Suprapubic skin (tissue), 4 donors: ENCODE results near the gene RGS6. TPM values are rescaled to one million over a fixed set of nuclear protein-coding genes. Genes with fewer than 3 reads are reported as not detected.
A peak's percentile ranks its signal among the peaks of the same experiment; 100 is the strongest.

Experiments used
- DNase-seq, 2 donors: peaks; one replicate each; pipeline ENCODE4 v3.0.0-alpha.2; 2019; ENCODE audit warnings: low spot score in 2 of 2
- H3K27ac ChIP-seq: fragments of 200-600 bp; sonication (generic); one replicate; pipeline ENCODE4 v1.5.1; 2019
- H3K27me3 ChIP-seq: fragments of 200-600 bp; sonication (generic); one replicate; pipeline ENCODE4 v1.5.1; 2019
- H3K36me3 ChIP-seq: fragments of 200-600 bp; sonication (generic); one replicate; pipeline ENCODE4 v1.5.1; 2019
- H3K4me1 ChIP-seq: fragments of 200-600 bp; sonication (generic); one replicate; pipeline ENCODE4 v1.5.1; 2019
- H3K4me3 ChIP-seq: fragments of 200-600 bp; sonication (generic); one replicate; pipeline ENCODE4 v1.5.1; 2019; ENCODE audit warnings: mild to moderate bottlenecking
- H3K9me3 ChIP-seq: fragments of 200-600 bp; sonication (generic); one replicate; pipeline ENCODE4 v1.5.1; 2019
- EP300 ChIP-seq: sonication (generic); formaldehyde crosslinking; IDR thresholded peaks from one replicate; pipeline ENCODE4 v1.6.1; 2017; ENCODE audit warnings: antibody characterized with exemption
- POLR2A ChIP-seq, 2 donors: fragments of 450-650 bp; IDR thresholded peaks; one replicate each; pipeline ENCODE4 v1.6.1; 2017; ENCODE audit warnings: antibody characterized with exemption in 2 of 2, mild to moderate bottlenecking in 2 of 2, moderate library complexity in 2 of 2
- POLR2AphosphoS5 ChIP-seq, 3 donors: sonication (generic); formaldehyde crosslinking; IDR thresholded peaks; one replicate each; pipeline ENCODE4 v1.6.1; 2017; ENCODE audit warnings: antibody characterized with exemption in 3 of 3
- WGBS: methylation state at CpG from one replicate; pipeline ENCODE4 v1.1.5; 2018; 5-methylcytosine and 5-hydroxymethylcytosine counted together
- total RNA-seq, 4 donors: library from RNA; depleted of rRNA; stranded (reverse); fragments of >200 nt; gene quantifications; one replicate each; pipeline ENCODE4 v1.1.0, GENCODE V29; 2016
- TF ChIP-seq, protein P1 (sequence below), 2 donors: fragments of 200-600 bp in 1 of 2; fragments of 450-650 bp in 1 of 2; sonication (generic) in 1 of 2; IDR thresholded peaks; one replicate each; pipeline ENCODE4 v1.5.1; 2016 to 2019; ENCODE audit warnings: antibody characterized with exemption in 2 of 2, mild to moderate bottlenecking in 1 of 2, moderate library complexity in 1 of 2

The RGS6 gene
- total RNA-seq, 4 donors from 2014 or later = 0.08 to 4.4 (median 1.0) TPM

DNA sequence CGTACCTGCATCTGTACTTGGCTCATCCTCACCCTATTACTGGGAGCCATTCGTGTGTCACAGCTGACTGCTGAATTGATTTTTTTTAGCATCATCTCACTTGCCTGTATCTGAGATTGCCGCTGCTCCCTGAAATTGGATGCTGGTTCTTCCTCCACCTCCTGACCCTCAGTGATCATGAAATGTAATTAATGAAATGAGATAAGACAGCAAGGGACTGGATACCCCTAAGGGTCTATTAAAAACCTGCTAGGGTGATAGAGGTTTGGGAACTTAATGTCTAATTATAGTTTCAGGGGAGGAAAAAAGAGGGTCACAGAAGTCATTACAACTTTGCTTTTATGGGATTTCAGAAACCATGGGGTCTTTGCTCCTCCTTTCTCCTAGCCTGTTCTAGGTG, 551.1 kb downstream of the RGS6 start:
- H3K27me3 ChIP-seq = peaks cover 5% of the 10 kb centered on the region
- WGBS = 84% methylated on average over 3 of the region's 3 CpGs
- H3K27ac ChIP-seq = no peak overlapping the region
- H3K36me3 ChIP-seq = no peaks in the 10 kb centered on the region
- no peaks in the 10 kb centered on the region for H3K9me3 ChIP-seq
- H3K4me1 ChIP-seq = no peaks in the 10 kb centered on the region
- H3K4me3 ChIP-seq = no peak overlapping the region
- DNase-seq = no peak
- TF ChIP-seq EP300 = no peak
- no peak for TF ChIP-seq POLR2AphosphoS5 (IDR thresholded peaks at IDR 0.05)
- TF ChIP-seq POLR2A (IDR thresholded peaks at IDR 0.05) = no peak
- TF ChIP-seq, protein P1, sequence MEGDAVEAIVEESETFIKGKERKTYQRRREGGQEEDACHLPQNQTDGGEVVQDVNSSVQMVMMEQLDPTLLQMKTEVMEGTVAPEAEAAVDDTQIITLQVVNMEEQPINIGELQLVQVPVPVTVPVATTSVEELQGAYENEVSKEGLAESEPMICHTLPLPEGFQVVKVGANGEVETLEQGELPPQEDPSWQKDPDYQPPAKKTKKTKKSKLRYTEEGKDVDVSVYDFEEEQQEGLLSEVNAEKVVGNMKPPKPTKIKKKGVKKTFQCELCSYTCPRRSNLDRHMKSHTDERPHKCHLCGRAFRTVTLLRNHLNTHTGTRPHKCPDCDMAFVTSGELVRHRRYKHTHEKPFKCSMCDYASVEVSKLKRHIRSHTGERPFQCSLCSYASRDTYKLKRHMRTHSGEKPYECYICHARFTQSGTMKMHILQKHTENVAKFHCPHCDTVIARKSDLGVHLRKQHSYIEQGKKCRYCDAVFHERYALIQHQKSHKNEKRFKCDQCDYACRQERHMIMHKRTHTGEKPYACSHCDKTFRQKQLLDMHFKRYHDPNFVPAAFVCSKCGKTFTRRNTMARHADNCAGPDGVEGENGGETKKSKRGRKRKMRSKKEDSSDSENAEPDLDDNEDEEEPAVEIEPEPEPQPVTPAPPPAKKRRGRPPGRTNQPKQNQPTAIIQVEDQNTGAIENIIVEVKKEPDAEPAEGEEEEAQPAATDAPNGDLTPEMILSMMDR (IDR thresholded peaks at IDR 0.05) = no peak

DNA sequence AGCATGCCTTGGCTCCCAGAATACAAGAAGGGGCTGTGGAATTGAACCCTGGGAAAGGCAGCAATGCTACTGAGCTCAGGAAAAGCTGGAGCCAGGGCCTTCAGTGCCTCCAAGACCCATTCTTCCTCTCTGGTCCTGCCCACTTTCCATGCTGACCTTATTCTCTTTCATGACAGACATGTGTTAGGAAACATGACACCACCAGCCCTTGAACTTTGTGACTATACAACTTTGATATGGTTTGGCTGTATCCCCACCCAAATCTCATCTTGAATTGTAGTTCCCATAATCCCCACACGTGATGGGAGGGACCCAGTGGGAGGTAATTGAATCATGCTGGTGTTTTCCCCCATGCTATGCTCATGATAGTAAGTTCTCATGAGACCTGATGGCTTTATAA, 553.5 kb downstream of the RGS6 start:
- DNase-seq = no peak
- Histone ChIP-seq H3K36me3 (no peaks in the 10 kb centered on the region), H3K27me3 (peaks cover 4% of the 10 kb centered on the region), H3K27ac (no peak overlapping the region), H3K9me3 (no peaks in the 10 kb centered on the region), H3K4me3 (no peak overlapping the region), H3K4me1 (no peaks in the 10 kb centered on the region)
- 60% methylated on average over 1 of the region's 1 CpG for WGBS
- TF ChIP-seq, protein P1 (IDR thresholded peaks at IDR 0.05) = no peak
- TF ChIP-seq POLR2A (IDR thresholded peaks at IDR 0.05) (no peak), POLR2AphosphoS5 (IDR thresholded peaks at IDR 0.05) (no peak), EP300 (no peak)

DNA sequence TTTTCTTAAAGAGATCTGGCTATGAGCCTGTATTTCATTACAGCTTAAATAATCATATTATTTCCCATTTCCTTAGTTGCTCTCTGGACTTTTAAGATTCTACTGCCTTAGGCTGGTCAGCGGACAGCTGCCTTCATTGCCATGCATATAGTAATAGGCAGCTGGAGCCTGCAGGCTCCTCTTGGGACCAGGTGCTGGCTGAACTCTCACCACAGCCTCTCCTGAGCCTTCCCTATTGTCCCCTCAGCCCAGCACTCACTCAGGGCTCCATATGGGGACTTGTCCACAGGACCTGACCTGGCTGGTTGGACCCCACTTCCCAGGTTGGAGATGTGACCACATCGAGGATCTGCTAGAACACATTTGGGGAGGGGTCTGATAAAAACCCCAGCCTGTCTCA, 556.3 kb downstream of the RGS6 start:
- 96% methylated on average over 2 of the region's 2 CpGs for WGBS
- DNase-seq = no peak
- no peak overlapping the region for H3K4me3 ChIP-seq
- H3K4me1 ChIP-seq = no peaks in the 10 kb centered on the region
- TF ChIP-seq POLR2AphosphoS5 (IDR thresholded peaks at IDR 0.05) (no peak), EP300 (no peak), POLR2A (IDR thresholded peaks at IDR 0.05) (no peak)
- TF ChIP-seq, protein P1 (IDR thresholded peaks at IDR 0.05) = no peak
- H3K27me3 ChIP-seq = peaks cover 3% of the 10 kb centered on the region
- no peaks in the 10 kb centered on the region for H3K9me3 ChIP-seq
- H3K36me3 ChIP-seq = no peaks in the 10 kb centered on the region
- H3K27ac ChIP-seq = no peak overlapping the region

DNA sequence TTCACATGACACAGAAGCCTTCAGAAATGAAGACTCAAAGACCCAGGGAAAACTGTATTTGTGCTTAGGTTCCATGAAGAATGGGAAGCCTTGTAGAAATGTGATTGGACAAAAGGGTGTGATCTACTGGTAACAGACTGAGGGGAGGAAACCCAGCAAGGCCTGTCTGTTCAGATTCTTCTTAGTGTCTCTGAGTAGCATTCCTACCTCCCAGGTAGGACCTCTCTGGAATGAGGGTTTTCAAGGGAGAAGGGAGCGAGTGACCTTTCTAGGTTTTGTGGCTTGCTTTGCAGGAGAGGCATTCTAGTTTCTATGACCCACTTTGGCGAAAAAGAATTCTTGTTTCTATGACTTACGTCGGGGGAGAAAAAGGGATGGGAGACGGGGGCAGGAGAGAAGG, 560.0 kb downstream of the RGS6 start:
- H3K4me3 ChIP-seq = no peak overlapping the region
- TF ChIP-seq POLR2AphosphoS5 (IDR thresholded peaks at IDR 0.05) = no peak
- no peak for TF ChIP-seq POLR2A (IDR thresholded peaks at IDR 0.05)
- no peak for TF ChIP-seq EP300
- TF ChIP-seq, protein P1 (IDR thresholded peaks at IDR 0.05) = no peak
- no peaks in the 10 kb centered on the region for H3K36me3 ChIP-seq
- DNase-seq = no peak
- no peaks in the 10 kb centered on the region for H3K4me1 ChIP-seq
- no peaks in the 10 kb centered on the region for H3K9me3 ChIP-seq
- no peak overlapping the region for H3K27ac ChIP-seq
- H3K27me3 ChIP-seq = peaks cover 3% of the 10 kb centered on the region
- 90% methylated on average over 5 of the region's 5 CpGs for WGBS

DNA sequence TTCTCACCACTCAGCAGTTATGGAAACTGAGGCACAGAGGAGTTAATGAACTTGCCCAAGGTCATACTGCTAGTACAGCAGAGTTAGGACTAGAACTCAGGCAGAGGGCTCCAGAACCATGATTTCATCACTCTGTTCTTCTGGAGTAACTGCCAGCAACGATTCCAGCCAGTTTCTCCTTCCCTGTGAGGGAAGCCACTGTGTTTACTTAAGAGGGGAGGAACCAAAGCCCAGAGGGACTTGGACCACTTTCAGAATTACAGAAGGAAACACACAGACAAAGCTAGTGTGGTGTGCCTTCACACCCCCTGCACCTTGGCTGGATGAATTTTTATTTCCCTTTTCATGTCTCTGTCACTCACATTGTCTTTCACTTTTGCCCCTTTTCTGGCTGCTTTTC, 563.4 kb downstream of the RGS6 start:
- Histone ChIP-seq H3K27ac (no peak overlapping the region), H3K4me3 (no peak overlapping the region), H3K4me1 (no peaks in the 10 kb centered on the region), H3K9me3 (no peaks in the 10 kb centered on the region), H3K36me3 (no peaks in the 10 kb centered on the region), H3K27me3 (no peaks in the 10 kb centered on the region)
- peak in 1 of 2 donors; percentile 28 for DNase-seq
- TF ChIP-seq POLR2A (IDR thresholded peaks at IDR 0.05) (no peak), EP300 (no peak)
- TF ChIP-seq, protein P1 (IDR thresholded peaks at IDR 0.05) = no peak
- WGBS = 0% methylated on average over 1 of the region's 1 CpG
